ENCODE measurements around the gene TUBB. TPM values are rescaled to one million over a fixed set of nuclear protein-coding genes. Genes with fewer than 3 reads are reported as not detected.

Gene TUBB
- total RNA-seq, 1 donor from 2014 or later = 2,264 TPM

GRCh38 chr6:30696432-30696831, 23.7 kb upstream of the TUBB start:
- no peaks in the 10 kb centered on the region for H3K9me3 Mint-ChIP-seq (ENCODE audit: unreplicated experiment)
- H3K4me3 Mint-ChIP-seq (ENCODE audit: unreplicated experiment) = no peak overlapping the region
- no peak overlapping the region for H3K27ac Mint-ChIP-seq (ENCODE audit: unreplicated experiment)
- no peak for TF ChIP-seq CTCF (IDR thresholded peaks at IDR 0.05; ENCODE audit: partially characterized antibody, unreplicated experiment)
- peaks cover 6% of the 10 kb centered on the region for H3K4me1 Mint-ChIP-seq (ENCODE audit: low read depth, unreplicated experiment)
- H3K27me3 Mint-ChIP-seq (ENCODE audit: unreplicated experiment) = peaks cover 2% of the 10 kb centered on the region
- DNase-seq = no peak
- no peaks in the 10 kb centered on the region for H3K36me3 Mint-ChIP-seq (ENCODE audit: unreplicated experiment)

GRCh38 chr6:30700340-30700739, 19.8 kb upstream of the TUBB start:
- H3K27me3 Mint-ChIP-seq (ENCODE audit: unreplicated experiment) = peaks cover 6% of the 10 kb centered on the region
- no peaks in the 10 kb centered on the region for H3K4me1 Mint-ChIP-seq (ENCODE audit: low read depth, unreplicated experiment)
- TF ChIP-seq CTCF (IDR thresholded peaks at IDR 0.05; ENCODE audit: partially characterized antibody, unreplicated experiment) = no peak
- no peak overlapping the region for H3K4me3 Mint-ChIP-seq (ENCODE audit: unreplicated experiment)
- H3K36me3 Mint-ChIP-seq (ENCODE audit: unreplicated experiment) = peaks cover 5% of the 10 kb centered on the region
- H3K27ac Mint-ChIP-seq (ENCODE audit: unreplicated experiment) = peak overlapping the region; percentile 11
- no peak for DNase-seq
- H3K9me3 Mint-ChIP-seq (ENCODE audit: unreplicated experiment) = peaks cover 6% of the 10 kb centered on the region

- TF ChIP-seq CTCF (IDR thresholded peaks at IDR 0.05; ENCODE audit: partially characterized antibody, unreplicated experiment) = no peak
- Mint-ChIP-seq H3K4me1 (ENCODE audit: low read depth, unreplicated experiment) (no peaks in the 10 kb centered on the region), H3K27ac (ENCODE audit: unreplicated experiment) (no peak overlapping the region), H3K9me3 (ENCODE audit: unreplicated experiment) (peaks cover 6% of the 10 kb centered on the region), H3K4me3 (ENCODE audit: unreplicated experiment) (no peak overlapping the region), H3K36me3 (ENCODE audit: unreplicated experiment) (peaks cover 9% of the 10 kb centered on the region), H3K27me3 (ENCODE audit: unreplicated experiment) (peaks cover 8% of the 10 kb centered on the region)
- DNase-seq = no peak
Measured at GRCh38 chr6:30703011-30703410, 17.1 kb upstream of the TUBB start.

GRCh38 chr6:30703821-30704220, 16.3 kb upstream of the TUBB start:
- TF ChIP-seq CTCF (IDR thresholded peaks at IDR 0.05; ENCODE audit: partially characterized antibody, unreplicated experiment) = no peak
- Mint-ChIP-seq H3K9me3 (ENCODE audit: unreplicated experiment) (peaks cover 6% of the 10 kb centered on the region), H3K4me3 (ENCODE audit: unreplicated experiment) (no peak overlapping the region), H3K27me3 (ENCODE audit: unreplicated experiment) (peaks cover 8% of the 10 kb centered on the region), H3K4me1 (ENCODE audit: low read depth, unreplicated experiment) (no peaks in the 10 kb centered on the region), H3K36me3 (ENCODE audit: unreplicated experiment) (peaks cover 9% of the 10 kb centered on the region), H3K27ac (ENCODE audit: unreplicated experiment) (no peak overlapping the region)
- DNase-seq = no peak

GRCh38 chr6:30705620-30706019, 14.5 kb upstream of the TUBB start:
- H3K4me1 Mint-ChIP-seq (ENCODE audit: low read depth, unreplicated experiment) = no peaks in the 10 kb centered on the region

More at GRCh38 chr6:30705620-30706019, 14.5 kb upstream of the TUBB start:
- TF ChIP-seq CTCF (IDR thresholded peaks at IDR 0.05; ENCODE audit: partially characterized antibody, unreplicated experiment) = no peak
- Mint-ChIP-seq H3K4me3 (ENCODE audit: unreplicated experiment) (no peak overlapping the region), H3K27me3 (ENCODE audit: unreplicated experiment) (peaks cover 8% of the 10 kb centered on the region), H3K9me3 (ENCODE audit: unreplicated experiment) (peaks cover 6% of the 10 kb centered on the region), H3K27ac (ENCODE audit: unreplicated experiment) (no peak overlapping the region), H3K36me3 (ENCODE audit: unreplicated experiment) (peaks cover 9% of the 10 kb centered on the region)
- no peak for DNase-seq

Data from glutamatergic neuron (in vitro differentiated cells).